DND-41 (cell line): ENCODE measurements around the gene ACACA.

Source experiments
- ATAC-seq: fragments of 200-7000 bp; cut with Tn5 transposase; 3 replicates; pipeline ENCODE4 v1.9.1; 2021; ENCODE audit warnings: low read depth; ENCODE audit not compliant: insufficient read depth
- DNase-seq: peaks from one replicate; pipeline ENCODE4 v3.0.0-alpha.2; 2020
- H2AFZ ChIP-seq: 2 replicates; pipeline ENCODE4 v1.6.0; 2012; ENCODE audit warnings: low read depth, low read length
- H3K27ac ChIP-seq: 2 replicates; pipeline ENCODE4 v1.5.1; 2012; ENCODE audit warnings: low read length, inconsistent platforms
- H3K27me3 ChIP-seq: fragments of 200-600 bp; sonication (generic); 2 replicates; pipeline ENCODE4 v1.6.0; 2012; ENCODE audit warnings: low read length, mild to moderate bottlenecking, inconsistent platforms; ENCODE audit not compliant: insufficient read depth, poor library complexity
- H3K36me3 ChIP-seq: 2 replicates; pipeline ENCODE4 v1.5.1; 2012; ENCODE audit warnings: low read length, inconsistent platforms; ENCODE audit not compliant: insufficient read depth
- H3K4me1 ChIP-seq: 2 replicates; pipeline ENCODE4 v1.5.1; 2012; ENCODE audit warnings: mild to moderate bottlenecking, low read length; ENCODE audit not compliant: insufficient read depth
- H3K4me2 ChIP-seq: 2 replicates; pipeline ENCODE4 v1.6.0; 2012; ENCODE audit warnings: mild to moderate bottlenecking, moderate library complexity, low read length, inconsistent platforms; ENCODE audit not compliant: insufficient read depth
- H3K4me3 ChIP-seq, 2 experiments: fragments of 200-600 bp in 1 of 2; shearing (Covaris generic) in 1 of 2; 2 replicates each; pipeline ENCODE4 v1.5.1; 2012 to 2016; ENCODE audit warnings: inconsistent platforms in 2 of 2, low read length in 2 of 2, mild to moderate bottlenecking in 2 of 2, low read depth in 1 of 2, moderate library complexity in 1 of 2
- H3K79me2 ChIP-seq: 2 replicates; pipeline ENCODE4 v1.6.0; 2012; ENCODE audit warnings: low read length, inconsistent platforms; ENCODE audit not compliant: insufficient read depth
- H3K9ac ChIP-seq: 2 replicates; pipeline ENCODE4 v1.6.0; 2012; ENCODE audit warnings: low read depth, mild to moderate bottlenecking, inconsistent platforms, low read length, moderate library complexity
- H3K9me3 ChIP-seq: 2 replicates; pipeline ENCODE4 v1.5.1; 2012; ENCODE audit warnings: low read length, moderate library complexity, mild to moderate bottlenecking, inconsistent platforms; ENCODE audit not compliant: insufficient read depth, severe bottlenecking
- H4K20me1 ChIP-seq: 2 replicates; pipeline ENCODE4 v1.6.0; 2012; ENCODE audit warnings: low read length; ENCODE audit not compliant: insufficient read depth
- CTCF ChIP-seq: IDR thresholded peaks from 2 replicates; pipeline ENCODE4 v1.5.1; 2012; ENCODE audit warnings: borderline replicate concordance, low read length, moderate library complexity, mild to moderate bottlenecking; ENCODE audit not compliant: poor library complexity, severe bottlenecking; ENCODE audit errors: extremely low read depth
- EZH2 ChIP-seq: IDR thresholded peaks from 3 replicates; pipeline ENCODE4 v1.6.1; 2012; ENCODE audit warnings: borderline replicate concordance, low read depth, mild to moderate bottlenecking, moderate library complexity, low read length, inconsistent platforms; ENCODE audit not compliant: severe bottlenecking

Gene ACACA

GRCh38 chr17:37142294-37142896, 264.2 kb downstream of the ACACA start:
- no peak overlapping the region for H3K27ac ChIP-seq
- H3K79me2 ChIP-seq: no peaks in the 10 kb centered on the region
- no peaks in the 10 kb centered on the region for H3K27me3 ChIP-seq
- peaks cover 50% of the 10 kb centered on the region for H3K36me3 ChIP-seq
- no peaks in the 10 kb centered on the region for H4K20me1 ChIP-seq
- no peaks in the 10 kb centered on the region for H3K9me3 ChIP-seq
- H2AFZ ChIP-seq: no peak overlapping the region
- ATAC-seq (no peak), DNase-seq (no peak)
- H3K4me2 ChIP-seq: no peak overlapping the region
- no peak overlapping the region for H3K4me3 ChIP-seq
- no peaks in the 10 kb centered on the region for H3K4me1 ChIP-seq
- TF ChIP-seq EZH2: no peak
- TF ChIP-seq CTCF: no peak
- no peak overlapping the region for H3K9ac ChIP-seq

GRCh38 chr17:37138571-37139120, 268.0 kb downstream of the ACACA start:
- Histone ChIP-seq H3K27ac (no peak overlapping the region), H3K4me2 (no peak overlapping the region), H3K4me1 (no peaks in the 10 kb centered on the region), H3K9ac (no peak overlapping the region), H3K36me3 (peaks cover 35% of the 10 kb centered on the region), H3K79me2 (no peaks in the 10 kb centered on the region), H3K27me3 (no peaks in the 10 kb centered on the region), H4K20me1 (no peaks in the 10 kb centered on the region), H2AFZ (no peak overlapping the region), H3K9me3 (no peaks in the 10 kb centered on the region), H3K4me3 (no peak overlapping the region)
- TF ChIP-seq EZH2 (no peak), CTCF (no peak)
- ATAC-seq: no peak
- DNase-seq: no peak

GRCh38 chr17:37137906-37138514, 268.6 kb downstream of the ACACA start:
- Histone ChIP-seq H3K9me3 (no peaks in the 10 kb centered on the region), H3K9ac (no peak overlapping the region), H3K27me3 (no peaks in the 10 kb centered on the region), H3K79me2 (no peaks in the 10 kb centered on the region), H4K20me1 (no peaks in the 10 kb centered on the region), H3K4me1 (no peaks in the 10 kb centered on the region), H3K4me2 (no peak overlapping the region), H3K27ac (no peak overlapping the region), H3K36me3 (peaks cover 40% of the 10 kb centered on the region), H3K4me3 (no peak overlapping the region), H2AFZ (no peak overlapping the region)
- no peak for TF ChIP-seq CTCF
- no peak for TF ChIP-seq EZH2
- no peak for DNase-seq
- ATAC-seq: no peak
